BLaER1 (cell line): ENCODE measurements around the gene POLR1G.

Experiments
- H3K27ac ChIP-seq: shearing (Covaris generic); formaldehyde crosslinking; 2 replicates; pipeline ENCODE4 v1.8.1; 2022
- H3K27me3 ChIP-seq: shearing (Covaris generic); formaldehyde crosslinking; 2 replicates; pipeline ENCODE4 v1.8.1; 2022
- H3K36me3 ChIP-seq: shearing (Covaris generic); formaldehyde crosslinking; 2 replicates; pipeline ENCODE4 v1.8.1; 2022
- H3K4me1 ChIP-seq: shearing (Covaris generic); formaldehyde crosslinking; 2 replicates; pipeline ENCODE4 v1.8.1; 2022
- H3K4me2 ChIP-seq: shearing (Covaris generic); formaldehyde crosslinking; 2 replicates; pipeline ENCODE4 v1.8.1; 2022
- H3K4me3 ChIP-seq: shearing (Covaris generic); formaldehyde crosslinking; 2 replicates; pipeline ENCODE4 v1.8.1; 2022
- H3K9ac ChIP-seq: shearing (Covaris generic); formaldehyde crosslinking; 2 replicates; pipeline ENCODE4 v1.8.1; 2022
- H3K9me3 ChIP-seq: shearing (Covaris generic); formaldehyde crosslinking; 2 replicates; pipeline ENCODE4 v1.8.1; 2022
- H4K20me1 ChIP-seq: shearing (Covaris generic); formaldehyde crosslinking; 2 replicates; pipeline ENCODE4 v1.8.1; 2022
- Cebpa-rat ChIP-seq: shearing (Covaris generic); IDR thresholded peaks from 2 replicates; pipeline ENCODE4 v1.8.1; 2022

The POLR1G gene

GRCh38 chr19:45442778-45443461 is 36.5 kb downstream of the POLR1G start:
- Histone ChIP-seq H4K20me1 (no peaks in the 10 kb centered on the region), H3K9ac (peak overlapping the region; percentile 54; the same call in 1 of the 2 replicates), H3K27me3 (no peaks in the 10 kb centered on the region), H3K27ac (peak overlapping the region; percentile 85), H3K4me2 (peak overlapping the region; percentile 87), H3K36me3 (no peaks in the 10 kb centered on the region), H3K9me3 (no peaks in the 10 kb centered on the region), H3K4me3 (peak overlapping the region; percentile 66), H3K4me1 (peaks cover 61% of the 10 kb centered on the region)
- no peak for TF ChIP-seq Cebpa-rat

DNA sequence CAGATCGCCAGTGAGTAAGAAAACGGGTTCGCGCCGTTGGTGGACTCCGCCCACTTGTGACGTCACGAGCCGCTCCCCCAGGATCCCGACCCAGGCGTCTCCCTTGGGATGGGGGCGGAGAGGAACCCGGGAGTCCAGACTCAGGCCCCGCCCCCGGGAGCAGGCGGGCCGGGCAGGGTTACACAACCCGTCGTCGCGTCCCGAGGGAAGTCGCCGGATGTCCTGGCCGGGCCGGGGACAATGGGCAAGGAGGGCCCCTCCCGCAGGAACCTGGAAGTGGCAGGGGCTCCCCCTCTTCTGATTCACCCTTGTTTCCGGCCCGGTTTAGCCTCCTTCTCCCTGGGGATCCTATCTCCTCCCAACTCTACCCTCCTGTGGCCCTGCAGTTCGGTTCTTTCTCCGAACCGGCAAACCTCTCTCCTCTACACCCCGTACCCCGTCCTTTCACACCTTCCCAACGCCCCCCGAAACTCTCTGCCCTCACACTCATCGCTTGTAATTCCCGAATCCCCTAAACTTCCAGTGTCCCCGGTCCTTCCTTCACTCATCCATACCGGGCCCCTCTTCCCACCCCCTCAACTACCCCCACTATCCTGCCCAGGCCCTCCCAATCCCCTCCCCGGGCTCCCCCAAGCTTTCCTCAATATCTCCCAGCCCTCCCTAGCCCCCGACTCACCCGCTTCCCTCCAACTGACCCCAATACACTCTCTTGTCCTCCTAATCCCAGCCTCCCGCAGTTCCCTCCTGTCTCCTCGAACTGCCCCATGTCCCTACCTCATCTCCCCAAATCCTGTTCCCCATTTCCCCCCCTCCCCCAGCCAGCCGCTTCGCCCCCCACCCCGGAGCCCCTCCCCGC is 37.2 kb downstream of the POLR1G start:
- Histone ChIP-seq H3K27me3 (no peaks in the 10 kb centered on the region), H3K4me3 (peak overlapping the region; percentile 66), H4K20me1 (no peaks in the 10 kb centered on the region), H3K36me3 (no peaks in the 10 kb centered on the region), H3K27ac (peak overlapping the region; percentile 85), H3K4me2 (peak overlapping the region; percentile 87), H3K9me3 (no peaks in the 10 kb centered on the region), H3K9ac (peak overlapping the region; percentile 54), H3K4me1 (peaks cover 62% of the 10 kb centered on the region)
- peak; percentile 92 for TF ChIP-seq Cebpa-rat

DNA sequence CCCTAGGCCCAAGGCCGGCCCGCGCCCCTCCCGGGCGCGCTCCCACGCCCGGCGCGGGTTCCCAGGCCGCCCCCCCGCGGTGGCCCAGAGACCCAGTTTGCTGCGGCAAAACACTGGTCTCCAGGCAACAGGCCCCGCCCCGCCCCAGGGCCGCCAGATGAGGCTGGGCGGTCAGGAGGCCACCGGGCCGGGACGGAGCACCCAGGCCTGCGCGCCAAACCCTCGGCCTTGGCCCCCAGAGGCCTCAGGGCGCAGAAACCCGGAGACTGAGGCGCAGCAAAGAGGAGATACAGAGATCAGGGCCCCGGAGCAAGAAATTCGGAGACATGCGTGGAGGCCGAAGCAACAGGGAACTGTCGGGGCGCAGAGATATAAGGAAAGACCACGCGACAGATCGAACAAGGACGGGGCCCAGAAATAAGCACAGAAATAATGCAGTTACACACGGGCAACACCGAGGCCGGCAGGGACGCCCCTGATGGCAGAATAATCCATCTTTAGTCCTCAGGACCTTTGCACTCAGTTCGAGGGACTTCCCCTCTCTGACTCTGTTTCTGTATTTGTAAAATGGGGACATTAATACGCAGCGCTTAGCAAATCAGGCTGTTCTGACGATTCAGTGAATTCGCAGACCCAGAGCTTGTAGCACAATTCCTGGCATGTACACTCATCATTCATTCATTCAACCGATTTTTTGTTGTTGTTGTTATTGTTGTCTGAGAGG is 38.0 kb downstream of the POLR1G start:
- no peaks in the 10 kb centered on the region for H4K20me1 ChIP-seq
- TF ChIP-seq Cebpa-rat, result no peak
- no peaks in the 10 kb centered on the region for H3K27me3 ChIP-seq
- peak overlapping the region; percentile 6; the same call in 1 of the 2 replicates for H3K9ac ChIP-seq
- no peaks in the 10 kb centered on the region for H3K36me3 ChIP-seq
- no peaks in the 10 kb centered on the region for H3K9me3 ChIP-seq
- H3K4me3 ChIP-seq, result peak overlapping the region; percentile 62
- peak overlapping the region; percentile 87 for H3K4me2 ChIP-seq
- peaks cover 63% of the 10 kb centered on the region for H3K4me1 ChIP-seq
- peak overlapping the region; percentile 67 for H3K27ac ChIP-seq

- Histone ChIP-seq H3K9ac (no peak overlapping the region), H3K36me3 (no peaks in the 10 kb centered on the region), H3K27me3 (no peaks in the 10 kb centered on the region), H3K27ac (0 out of 2 replicates have a peak overlapping the region, but pooled peaks have one; percentile 67), H3K4me1 (peaks cover 69% of the 10 kb centered on the region), H3K4me2 (peak overlapping the region; percentile 87), H3K9me3 (no peaks in the 10 kb centered on the region), H4K20me1 (no peaks in the 10 kb centered on the region), H3K4me3 (no peak overlapping the region)
- no peak for TF ChIP-seq Cebpa-rat
Observed at GRCh38 chr19:45445139-45445538, 38.7 kb downstream of the POLR1G start.

DNA sequence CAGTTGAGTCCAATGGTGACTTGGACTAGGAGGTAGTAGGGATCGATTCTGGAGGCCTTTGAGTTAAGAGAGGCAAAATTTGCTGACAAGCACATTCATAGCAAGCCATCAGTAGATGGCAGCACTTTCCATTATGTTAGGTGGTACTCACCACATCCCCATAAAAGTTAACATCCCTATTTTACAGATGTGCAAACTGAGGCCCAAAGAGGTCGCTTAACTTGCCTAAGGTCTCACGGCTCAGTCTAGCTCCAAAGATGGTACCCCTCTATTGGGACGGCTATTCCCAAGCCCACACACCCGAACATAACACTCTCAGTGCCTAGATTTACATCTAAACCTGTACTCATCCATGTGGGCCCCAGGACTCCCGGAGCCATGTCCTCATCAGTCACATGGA is 39.9 kb downstream of the POLR1G start:
- Histone ChIP-seq H3K27ac (no peak overlapping the region), H3K9ac (no peak overlapping the region), H3K4me1 (peaks cover 64% of the 10 kb centered on the region), H3K27me3 (no peaks in the 10 kb centered on the region), H3K4me2 (no peak overlapping the region), H4K20me1 (no peaks in the 10 kb centered on the region), H3K9me3 (no peaks in the 10 kb centered on the region), H3K4me3 (no peak overlapping the region), H3K36me3 (no peaks in the 10 kb centered on the region)
- no peak for TF ChIP-seq Cebpa-rat

GRCh38 chr19:45446944-45447343 is 40.5 kb downstream of the POLR1G start:
- Histone ChIP-seq H4K20me1 (no peaks in the 10 kb centered on the region), H3K9me3 (no peaks in the 10 kb centered on the region), H3K9ac (no peak overlapping the region), H3K4me1 (peaks cover 64% of the 10 kb centered on the region), H3K27me3 (no peaks in the 10 kb centered on the region), H3K27ac (no peak overlapping the region), H3K36me3 (no peaks in the 10 kb centered on the region), H3K4me2 (no peak overlapping the region), H3K4me3 (no peak overlapping the region)
- TF ChIP-seq Cebpa-rat, result no peak

- no peak overlapping the region for H3K27ac ChIP-seq
- no peak overlapping the region for H3K4me2 ChIP-seq
- no peak for TF ChIP-seq Cebpa-rat
Observed at GRCh38 chr19:45448425-45448756, 41.9 kb downstream of the POLR1G start.

DNA sequence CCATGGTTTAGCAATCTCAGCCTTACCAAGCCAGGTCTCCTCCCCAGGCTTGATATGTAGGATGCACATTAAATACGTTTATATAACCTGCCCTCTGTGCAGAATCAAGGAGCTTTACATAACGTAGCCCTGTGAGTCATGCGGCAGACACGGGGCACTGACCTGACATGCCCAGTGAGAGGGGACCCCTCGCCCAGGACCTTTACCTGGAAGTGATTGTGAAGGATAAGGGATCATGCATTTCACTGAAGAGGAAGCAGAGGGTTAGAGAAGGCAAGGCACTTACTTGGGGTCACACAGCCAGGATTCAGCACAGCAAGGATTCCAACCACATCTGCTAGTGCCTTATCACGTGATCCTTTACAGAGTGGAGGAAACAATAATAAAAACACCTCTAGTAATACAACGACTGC is 42.4 kb downstream of the POLR1G start:
- 0 out of 2 replicates have a peak overlapping the region, but pooled peaks have one; percentile 54 for H3K9ac ChIP-seq
- no peak overlapping the region for H3K27ac ChIP-seq
- no peak for TF ChIP-seq Cebpa-rat
- no peaks in the 10 kb centered on the region for H3K9me3 ChIP-seq
- H3K36me3 ChIP-seq, result no peaks in the 10 kb centered on the region
- H3K4me1 ChIP-seq, result peaks cover 65% of the 10 kb centered on the region
- no peak overlapping the region for H3K4me3 ChIP-seq
- no peaks in the 10 kb centered on the region for H3K27me3 ChIP-seq
- H3K4me2 ChIP-seq, result peak overlapping the region; percentile 81
- no peaks in the 10 kb centered on the region for H4K20me1 ChIP-seq

More at GRCh38 chr19:45448425-45448756, 41.9 kb downstream of the POLR1G start:
- H3K4me1 ChIP-seq, result peaks cover 64% of the 10 kb centered on the region
- H3K9ac ChIP-seq, result no peak overlapping the region
- no peaks in the 10 kb centered on the region for H3K27me3 ChIP-seq
- no peaks in the 10 kb centered on the region for H4K20me1 ChIP-seq
- H3K9me3 ChIP-seq, result no peaks in the 10 kb centered on the region
- H3K36me3 ChIP-seq, result no peaks in the 10 kb centered on the region
- H3K4me3 ChIP-seq, result no peak overlapping the region

GRCh38 chr19:45450012-45450333 is 43.5 kb downstream of the POLR1G start:
- TF ChIP-seq Cebpa-rat, result no peak
- H3K9me3 ChIP-seq, result no peaks in the 10 kb centered on the region
- peaks cover 69% of the 10 kb centered on the region for H3K4me1 ChIP-seq
- peak overlapping the region; percentile 74 for H3K4me3 ChIP-seq
- peak overlapping the region; percentile 63 for H3K27ac ChIP-seq
- no peaks in the 10 kb centered on the region for H3K36me3 ChIP-seq
- no peaks in the 10 kb centered on the region for H3K27me3 ChIP-seq
- H3K9ac ChIP-seq, result peak overlapping the region; percentile 54
- H4K20me1 ChIP-seq, result no peaks in the 10 kb centered on the region
- H3K4me2 ChIP-seq, result peak overlapping the region; percentile 81
